GM12878 (cell line): ENCODE data around the gene GRIN2C. TPM values are rescaled to one million over a fixed set of nuclear protein-coding genes. Genes with fewer than 3 reads are reported as not detected.

Experiments used
- ATAC-seq: fragments of 200-7000 bp; cut with Tn5 transposase; 3 replicates; pipeline ENCODE4 v1.9.1; 2020; ENCODE audit warnings: mild to moderate bottlenecking, moderate library complexity
- BruUV-seq: library from RNA; stranded (reverse); fragments of 400-500 nt; replicated peaks from 2 replicates; lab custom pipeline; 2021; lab: Mats Ljungman, UMichigan
- CTCF ChIA-PET: fragments of 300-600 bp; sonication (Branson Sonifier 250); formaldehyde crosslinking; extraction: SDS; loops from one replicate; lab custom pipeline; 2021; ENCODE audit warnings: inconsistent platforms; lab: Yijun Ruan, JAX
- POLR2A ChIA-PET: fragments of 350-600 bp; formaldehyde crosslinking; extraction: SDS; loops from one replicate; lab custom pipeline; 2021; ENCODE audit warnings: inconsistent platforms; lab: Charles Lee
- RAD21 ChIA-PET: fragments of 300-600 bp; sonication (Branson Sonifier 250); formaldehyde crosslinking; loops from one replicate; lab custom pipeline; 2023; ENCODE audit warnings: antibody characterized with exemption; ENCODE audit not compliant: unreplicated experiment; lab: Charles Lee
- SMC1A ChIA-PET: fragments of 300-600 bp; sonication (Branson Sonifier 250); formaldehyde crosslinking; loops from one replicate; lab custom pipeline; 2023; ENCODE audit not compliant: unreplicated experiment, uncharacterized antibody; lab: Charles Lee
- DNase-seq: peaks from one replicate; pipeline ENCODE4 v3.0.0-alpha.2; 2011; ENCODE audit warnings: low read depth, low spot score
- FAIRE-seq: peaks from 3 replicates; lab custom pipeline; 2011; peaks lifted over from hg19 to GRCh38; lab: Jason Lieb, UNC
- H2AFZ ChIP-seq: 2 replicates; pipeline ENCODE4 v1.6.0; 2011; ENCODE audit warnings: low read depth, low read length, control low read depth; ENCODE audit not compliant: control insufficient read depth
- H3K27ac ChIP-seq: 2 replicates; pipeline ENCODE4 v1.5.1; 2011; ENCODE audit warnings: control low read depth; ENCODE audit not compliant: control insufficient read depth, insufficient read depth
- H3K27me3 ChIP-seq, 2 experiments: replicated peaks in 1 of 2; 2 replicates each; pipeline versions ENCODE4 v1.6.0 to v1.6.1; 2011; ENCODE audit warnings: low read length in 1 of 2; ENCODE audit not compliant: control insufficient read depth in 2 of 2, insufficient read depth in 2 of 2
- H3K36me3 ChIP-seq, 2 experiments: 2 replicates each; pipeline ENCODE4 v1.5.1; 2011; ENCODE audit warnings: low read length in 1 of 2; ENCODE audit not compliant: control insufficient read depth in 2 of 2, insufficient read depth in 2 of 2
- H3K4me1 ChIP-seq: 2 replicates; pipeline ENCODE4 v1.6.1; 2011; ENCODE audit warnings: mild to moderate bottlenecking, low read length, moderate library complexity, mixed read lengths; ENCODE audit not compliant: control insufficient read depth, insufficient read depth
- H3K4me2 ChIP-seq: 2 replicates; pipeline ENCODE4 v1.6.0; 2011; ENCODE audit warnings: control low read depth; ENCODE audit not compliant: control insufficient read depth, insufficient read depth
- H3K4me3 ChIP-seq: fragments of 200-600 bp; sonication (generic); 2 replicates; pipeline ENCODE4 v1.5.1; 2016
- H3K79me2 ChIP-seq: 2 replicates; pipeline ENCODE4 v1.6.0; 2011; ENCODE audit warnings: low read length; ENCODE audit not compliant: control insufficient read depth, insufficient read depth
- H3K9ac ChIP-seq: 2 replicates; pipeline ENCODE4 v1.8.0; 2011; ENCODE audit warnings: low read length, control low read depth, mixed read lengths; ENCODE audit not compliant: control insufficient read depth, insufficient read depth
- H3K9me3 ChIP-seq: replicated peaks from 3 replicates; pipeline ENCODE4 v1.5.1; 2011; ENCODE audit warnings: mild to moderate bottlenecking, low read length; ENCODE audit not compliant: control insufficient read depth, insufficient read depth
- H4K20me1 ChIP-seq: 2 replicates; pipeline ENCODE4 v1.6.0; 2011; ENCODE audit not compliant: control insufficient read depth, insufficient read depth
- SP1 ChIP-seq: IDR thresholded peaks from one replicate; pipeline ENCODE4 v1.6.1; 2011; ENCODE audit warnings: low read depth, low read length
- WGBS: methylation state at CpG from one replicate; pipeline ENCODE4 v1.1.6; 2016; ENCODE audit warnings: low lambda C conversion rate; ENCODE audit not compliant: insufficient replicate concordance, insufficient coverage; ENCODE audit errors: missing lambda C conversion rate; 5-methylcytosine and 5-hydroxymethylcytosine counted together
- in situ Hi-C: fragments of 300-500 bp; cut with MboI; formaldehyde crosslinking; loops from 9 replicates; pipeline ENCODE4 v1.14.3; 2018; ENCODE audit warnings: mixed read lengths
- intact Hi-C: fragments of 100-400 bp; cut with micrococcal nuclease; formaldehyde crosslinking; loops from one replicate; pipeline ENCODE4 v1.14.2; 2022; ENCODE audit not compliant: unreplicated experiment
- polyA plus RNA-seq, 11 experiments: library from polyadenylated mRNA; depleted of rRNA in 4 of 11; unstranded in 6 of 11; stranded (reverse) in 5 of 11; fragments of >200 nt; fragmentation: Nextera tagmentation in 4 of 11; fragmentation: Illumina TruSeq in 1 of 11; extraction: Ambion mirVana in 4 of 11; extraction: Trizol in 1 of 11; gene quantifications; 1 replicate in 1 of 11; 2 replicates in 10 of 11; pipeline versions ENCODE4 v1.2.1 to v1.2.3, GENCODE V29; 2011 to 2016; ENCODE audit warnings: inconsistent platforms in 2 of 11, missing spikeins in 2 of 11, low read depth in 1 of 11
- total RNA-seq, 4 experiments: library from RNA; depleted of rRNA in 3 of 4; stranded (reverse); fragments of >200 nt in 3 of 4; fragmentation: Illumina TruSeq in 1 of 4; extraction: Trizol in 1 of 4; gene quantifications; 2 replicates each; pipeline versions ENCODE4 v1.2.1 to v1.2.3, GENCODE V29; 2013 to 2021
- TF ChIP-seq, protein P1 (sequence below): fragments of 450-650 bp; IDR thresholded peaks from 2 replicates; pipeline ENCODE4 v1.6.1; 2016; ENCODE audit warnings: mild to moderate bottlenecking
- TF ChIP-seq, protein P2 (sequence below): IDR thresholded peaks from 2 replicates; pipeline ENCODE4 v1.6.1; 2012; ENCODE audit warnings: low read depth, low read length, improper control_type of control experiment

Gene GRIN2C
- total and polyA plus RNA-seq, 10 of the 15 experiments (the other 5 are each of a cell fraction or from before 2014, with no cell fraction given), result 0.01 to 0.20 (median 0.11) TPM; not detected in 2

DNA sequence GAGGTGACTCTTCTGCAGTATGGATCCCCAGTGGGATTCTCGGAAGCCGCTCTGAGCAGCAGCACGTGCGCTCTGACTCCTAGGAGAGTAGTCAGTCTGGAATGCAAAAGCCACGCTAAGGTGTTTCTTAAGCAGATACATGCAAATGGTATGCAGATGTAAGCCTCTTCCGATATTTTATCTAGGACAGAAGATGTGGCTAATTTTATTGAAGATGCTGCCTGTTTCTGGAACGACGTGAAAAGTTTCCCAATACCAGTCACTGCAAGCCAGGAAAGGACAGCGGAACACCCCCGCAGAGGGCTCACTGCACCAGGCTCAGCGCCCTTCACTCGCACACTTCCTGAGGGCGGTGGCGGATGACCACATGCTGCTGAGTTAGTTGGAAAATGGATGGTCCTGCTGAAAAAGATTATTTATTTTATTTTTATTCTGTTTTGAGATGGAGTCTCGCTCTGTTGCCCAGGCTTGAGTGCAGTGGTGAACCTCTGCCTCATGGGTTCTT, 23.6 kb upstream of the GRIN2C start:
- BruUV-seq, result no TSS peak
- H3K4me3 ChIP-seq, result no peak overlapping the region
- TF ChIP-seq, protein P1, sequence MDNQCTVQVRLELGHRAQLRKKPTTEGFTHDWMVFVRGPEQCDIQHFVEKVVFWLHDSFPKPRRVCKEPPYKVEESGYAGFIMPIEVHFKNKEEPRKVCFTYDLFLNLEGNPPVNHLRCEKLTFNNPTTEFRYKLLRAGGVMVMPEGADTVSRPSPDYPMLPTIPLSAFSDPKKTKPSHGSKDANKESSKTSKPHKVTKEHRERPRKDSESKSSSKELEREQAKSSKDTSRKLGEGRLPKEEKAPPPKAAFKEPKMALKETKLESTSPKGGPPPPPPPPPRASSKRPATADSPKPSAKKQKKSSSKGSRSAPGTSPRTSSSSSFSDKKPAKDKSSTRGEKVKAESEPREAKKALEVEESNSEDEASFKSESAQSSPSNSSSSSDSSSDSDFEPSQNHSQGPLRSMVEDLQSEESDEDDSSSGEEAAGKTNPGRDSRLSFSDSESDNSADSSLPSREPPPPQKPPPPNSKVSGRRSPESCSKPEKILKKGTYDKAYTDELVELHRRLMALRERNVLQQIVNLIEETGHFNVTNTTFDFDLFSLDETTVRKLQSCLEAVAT, result no peak
- TF ChIP-seq, protein P2, sequence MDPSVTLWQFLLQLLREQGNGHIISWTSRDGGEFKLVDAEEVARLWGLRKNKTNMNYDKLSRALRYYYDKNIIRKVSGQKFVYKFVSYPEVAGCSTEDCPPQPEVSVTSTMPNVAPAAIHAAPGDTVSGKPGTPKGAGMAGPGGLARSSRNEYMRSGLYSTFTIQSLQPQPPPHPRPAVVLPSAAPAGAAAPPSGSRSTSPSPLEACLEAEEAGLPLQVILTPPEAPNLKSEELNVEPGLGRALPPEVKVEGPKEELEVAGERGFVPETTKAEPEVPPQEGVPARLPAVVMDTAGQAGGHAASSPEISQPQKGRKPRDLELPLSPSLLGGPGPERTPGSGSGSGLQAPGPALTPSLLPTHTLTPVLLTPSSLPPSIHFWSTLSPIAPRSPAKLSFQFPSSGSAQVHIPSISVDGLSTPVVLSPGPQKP, result no peak
- no peak for TF ChIP-seq SP1
- H2AFZ ChIP-seq, result no peak overlapping the region
- H3K9ac ChIP-seq, result no peak overlapping the region
- no peaks in the 10 kb centered on the region for H3K36me3 ChIP-seq
- ChIA-PET SMC1A (no interaction called here), RAD21 (no interaction called here), CTCF (no interaction called here), POLR2A (no interaction called here)
- H3K4me2 ChIP-seq, result no peak overlapping the region
- no peaks in the 10 kb centered on the region for H3K27me3 ChIP-seq
- H4K20me1 ChIP-seq, result no peaks in the 10 kb centered on the region
- in situ Hi-C loops (no loop called here), intact Hi-C loops (no loop called here)
- no peaks in the 10 kb centered on the region for H3K4me1 ChIP-seq
- H3K9me3 ChIP-seq, result no peaks in the 10 kb centered on the region
- DNase-seq (no peak), ATAC-seq (no peak), FAIRE-seq (no peak)
- no peaks in the 10 kb centered on the region for H3K79me2 ChIP-seq
- WGBS, result 62% methylated on average over 15 of the region's 15 CpGs
- H3K27ac ChIP-seq, result no peak overlapping the region
